ENCODE results near the gene ADRA1B.
"Not testable (repeated sequence)": the region's sequence is repeated elsewhere in the genome, so short reads cannot be mapped to it uniquely, and the experiment has no call there.

DNA sequence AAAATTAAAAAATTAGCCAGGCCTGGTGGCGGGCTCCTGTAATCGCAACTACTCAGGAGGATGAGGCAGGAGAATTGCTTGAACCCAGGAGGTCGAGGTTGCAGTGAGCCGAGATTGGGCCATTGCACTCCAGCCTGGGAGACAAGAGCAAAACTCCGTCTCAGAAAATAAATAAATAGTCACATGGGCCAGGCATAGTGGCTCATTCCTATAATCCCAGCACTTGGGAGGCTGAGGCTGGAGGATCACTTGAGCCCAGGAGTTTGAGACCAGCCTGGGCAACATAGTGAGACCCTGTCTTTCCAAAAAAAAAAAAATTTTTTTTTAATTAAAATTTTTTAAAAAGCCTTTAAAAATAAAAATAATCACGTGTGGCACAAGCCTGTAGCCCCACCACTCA, 97.9 kb downstream of the ADRA1B start:
- TF ChIP-seq, protein P1, sequence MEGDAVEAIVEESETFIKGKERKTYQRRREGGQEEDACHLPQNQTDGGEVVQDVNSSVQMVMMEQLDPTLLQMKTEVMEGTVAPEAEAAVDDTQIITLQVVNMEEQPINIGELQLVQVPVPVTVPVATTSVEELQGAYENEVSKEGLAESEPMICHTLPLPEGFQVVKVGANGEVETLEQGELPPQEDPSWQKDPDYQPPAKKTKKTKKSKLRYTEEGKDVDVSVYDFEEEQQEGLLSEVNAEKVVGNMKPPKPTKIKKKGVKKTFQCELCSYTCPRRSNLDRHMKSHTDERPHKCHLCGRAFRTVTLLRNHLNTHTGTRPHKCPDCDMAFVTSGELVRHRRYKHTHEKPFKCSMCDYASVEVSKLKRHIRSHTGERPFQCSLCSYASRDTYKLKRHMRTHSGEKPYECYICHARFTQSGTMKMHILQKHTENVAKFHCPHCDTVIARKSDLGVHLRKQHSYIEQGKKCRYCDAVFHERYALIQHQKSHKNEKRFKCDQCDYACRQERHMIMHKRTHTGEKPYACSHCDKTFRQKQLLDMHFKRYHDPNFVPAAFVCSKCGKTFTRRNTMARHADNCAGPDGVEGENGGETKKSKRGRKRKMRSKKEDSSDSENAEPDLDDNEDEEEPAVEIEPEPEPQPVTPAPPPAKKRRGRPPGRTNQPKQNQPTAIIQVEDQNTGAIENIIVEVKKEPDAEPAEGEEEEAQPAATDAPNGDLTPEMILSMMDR (IDR thresholded peaks at IDR 0.05): not testable (repeated sequence)
- TF ChIP-seq POLR2A (IDR thresholded peaks at IDR 0.05): not testable (repeated sequence)
